ENCODE data around the gene MRTFA. TPM values are rescaled to one million over a fixed set of nuclear protein-coding genes. Genes with fewer than 3 reads are reported as not detected.
"Not testable (repeated sequence)": the region's sequence is repeated elsewhere in the genome, so short reads cannot be mapped to it uniquely, and the experiment has no call there.

The MRTFA gene
- total and polyA plus RNA-seq, 10 donors, result 17.6 to 138 (median 83.9) TPM

GRCh38 chr22:40506762-40507161 lies 129.8 kb downstream of the MRTFA start:
- H3K4me1 ChIP-seq, result peaks cover 12 to 85% (median 44%) of the 10 kb centered on the region in 6 donors

DNA sequence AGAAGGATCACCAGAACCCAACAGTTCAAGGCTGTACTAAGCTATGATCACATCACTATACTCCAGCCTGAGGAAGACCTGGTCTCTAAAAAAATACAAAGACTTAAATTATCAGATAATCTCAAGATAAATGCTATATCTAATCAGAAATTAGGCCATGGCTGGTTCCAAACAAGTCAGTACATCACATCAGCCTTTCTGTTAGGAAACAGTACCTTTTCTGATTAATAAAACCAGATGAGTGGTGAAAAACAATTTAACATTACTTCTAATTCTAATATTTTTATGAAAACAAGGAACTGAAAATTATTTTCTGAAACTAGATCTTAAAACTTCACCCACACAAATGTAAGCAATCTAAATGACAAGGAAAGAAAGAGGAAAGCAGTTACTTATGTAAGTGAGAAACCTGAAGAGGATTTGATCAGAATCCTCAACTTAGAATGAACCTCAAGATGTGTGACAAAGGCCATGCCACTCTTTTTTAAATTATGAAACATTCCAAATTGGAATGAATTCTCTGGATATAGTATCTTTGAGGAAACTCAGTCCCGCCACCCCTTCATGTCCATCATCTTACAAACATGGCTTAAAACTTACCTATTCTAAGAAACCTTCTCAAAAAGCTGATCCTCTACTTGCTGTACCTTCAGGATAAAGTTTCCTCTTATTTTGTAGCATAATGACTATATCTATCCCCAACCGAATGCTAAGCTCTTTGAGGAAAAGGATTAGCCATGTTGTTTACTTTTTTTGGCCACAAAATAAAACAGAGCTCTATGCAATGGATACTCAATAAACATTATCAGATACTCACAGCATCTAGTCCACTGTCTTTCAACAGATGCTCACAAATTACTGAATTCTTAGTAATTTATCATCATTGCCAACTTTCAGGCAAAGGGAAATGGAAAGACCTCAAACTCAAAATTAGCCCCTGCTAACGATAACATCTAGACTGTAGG lies 132.0 kb downstream of the MRTFA start:
- no peak for DNase-seq
- Histone ChIP-seq H3K9me3 (no peaks in the 10 kb centered on the region), H3K4me1 (peaks cover 7 to 69% (median 32%) of the 10 kb centered on the region in 6 donors), H3K27me3 (replicated peaks in 1 of 7) (no peaks in the 10 kb centered on the region), H3K27ac (peak overlapping the region in 2 of 8 donors; percentile 5 to 16), H3K36me3 (no peaks in the 10 kb centered on the region), H3K4me3 (no peak overlapping the region)
- WGBS, 5 donors, result 53 to 62% (median 57%) methylated on average over 3 of the region's 3 CpGs
- TF ChIP-seq POLR2AphosphoS5 (IDR thresholded peaks at IDR 0.05) (no peak), POLR2A (IDR thresholded peaks at IDR 0.05) (no peak)
- intact Hi-C loops (cut with DNase I; ENCODE audit: low total_unique reads), result no loop called here

More at GRCh38 chr22:40506762-40507161, 129.8 kb downstream of the MRTFA start:
- Histone ChIP-seq H3K27ac (peak overlapping the region in 3 of 8 donors; percentile 12 to 78 (median 19)), H3K36me3 (no peaks in the 10 kb centered on the region), H3K9me3 (no peaks in the 10 kb centered on the region), H3K27me3 (replicated peaks in 1 of 7) (no peaks in the 10 kb centered on the region), H3K4me3 (no peak overlapping the region)
- no peak for DNase-seq
- TF ChIP-seq, protein P1, sequence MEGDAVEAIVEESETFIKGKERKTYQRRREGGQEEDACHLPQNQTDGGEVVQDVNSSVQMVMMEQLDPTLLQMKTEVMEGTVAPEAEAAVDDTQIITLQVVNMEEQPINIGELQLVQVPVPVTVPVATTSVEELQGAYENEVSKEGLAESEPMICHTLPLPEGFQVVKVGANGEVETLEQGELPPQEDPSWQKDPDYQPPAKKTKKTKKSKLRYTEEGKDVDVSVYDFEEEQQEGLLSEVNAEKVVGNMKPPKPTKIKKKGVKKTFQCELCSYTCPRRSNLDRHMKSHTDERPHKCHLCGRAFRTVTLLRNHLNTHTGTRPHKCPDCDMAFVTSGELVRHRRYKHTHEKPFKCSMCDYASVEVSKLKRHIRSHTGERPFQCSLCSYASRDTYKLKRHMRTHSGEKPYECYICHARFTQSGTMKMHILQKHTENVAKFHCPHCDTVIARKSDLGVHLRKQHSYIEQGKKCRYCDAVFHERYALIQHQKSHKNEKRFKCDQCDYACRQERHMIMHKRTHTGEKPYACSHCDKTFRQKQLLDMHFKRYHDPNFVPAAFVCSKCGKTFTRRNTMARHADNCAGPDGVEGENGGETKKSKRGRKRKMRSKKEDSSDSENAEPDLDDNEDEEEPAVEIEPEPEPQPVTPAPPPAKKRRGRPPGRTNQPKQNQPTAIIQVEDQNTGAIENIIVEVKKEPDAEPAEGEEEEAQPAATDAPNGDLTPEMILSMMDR (IDR thresholded peaks at IDR 0.05 in 8 of 11, conservative IDR thresholded peaks at IDR 0.05 in 3 of 11), result no peak
- TF ChIP-seq POLR2A (IDR thresholded peaks at IDR 0.05), result no peak
- TF ChIP-seq POLR2AphosphoS5 (IDR thresholded peaks at IDR 0.05), result no peak
- intact Hi-C loops (cut with DNase I; ENCODE audit: low total_unique reads), result no loop called here
- 75 to 87% (median 87%) methylated on average over 3 of the region's 3 CpGs for WGBS, 5 donors

GRCh38 chr22:40502919-40503318 lies 133.6 kb downstream of the MRTFA start:
- WGBS, 5 donors, result 95 to 100% (median 97%) methylated on average over 1 of the region's 1 CpG
- Histone ChIP-seq H3K27ac (no peak overlapping the region), H3K27me3 (replicated peaks in 1 of 7) (no peaks in the 10 kb centered on the region), H3K4me3 (no peak overlapping the region), H3K4me1 (peaks cover 3 to 67% (median 23%) of the 10 kb centered on the region in 6 donors), H3K9me3 (no peaks in the 10 kb centered on the region), H3K36me3 (no peaks in the 10 kb centered on the region)
- intact Hi-C loops (cut with DNase I; ENCODE audit: low total_unique reads), result no loop called here
- no peak for DNase-seq
- no peak for TF ChIP-seq POLR2A (IDR thresholded peaks at IDR 0.05)
- no peak for TF ChIP-seq POLR2AphosphoS5 (IDR thresholded peaks at IDR 0.05)
- TF ChIP-seq, protein P1 (IDR thresholded peaks at IDR 0.05 in 8 of 11, conservative IDR thresholded peaks at IDR 0.05 in 3 of 11), result no peak

DNA sequence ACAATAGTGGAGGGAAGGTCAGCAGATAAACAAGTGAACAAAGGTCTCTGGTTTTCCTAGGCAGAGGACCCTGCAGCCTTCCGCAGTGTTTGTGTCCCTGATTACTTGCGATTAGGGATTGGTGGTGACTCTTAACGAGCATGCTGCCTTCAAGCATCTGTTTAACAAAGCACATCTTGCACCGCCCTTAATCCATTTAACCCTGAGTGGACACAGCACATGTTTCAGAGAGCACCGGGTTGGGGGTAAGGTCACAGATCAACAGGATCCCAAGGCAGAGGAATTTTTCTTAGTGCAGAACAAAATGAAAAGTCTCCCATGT lies 136.1 kb downstream of the MRTFA start:
- H3K9me3 ChIP-seq; H3K36me3 ChIP-seq; H3K27me3 ChIP-seq (replicated peaks in 1 of 7); intact Hi-C loops (cut with DNase I; ENCODE audit: low total_unique reads); DNase-seq; H3K4me3 ChIP-seq; H3K27ac ChIP-seq: not testable (repeated sequence)
- H3K4me1 ChIP-seq, result peaks cover 0 to 60% (median 18%) of the 10 kb centered on the region in 6 donors
- WGBS, 5 donors, result 80 to 93% (median 87%) methylated on average over 3 to 4 of the region's 5 CpGs

DNA sequence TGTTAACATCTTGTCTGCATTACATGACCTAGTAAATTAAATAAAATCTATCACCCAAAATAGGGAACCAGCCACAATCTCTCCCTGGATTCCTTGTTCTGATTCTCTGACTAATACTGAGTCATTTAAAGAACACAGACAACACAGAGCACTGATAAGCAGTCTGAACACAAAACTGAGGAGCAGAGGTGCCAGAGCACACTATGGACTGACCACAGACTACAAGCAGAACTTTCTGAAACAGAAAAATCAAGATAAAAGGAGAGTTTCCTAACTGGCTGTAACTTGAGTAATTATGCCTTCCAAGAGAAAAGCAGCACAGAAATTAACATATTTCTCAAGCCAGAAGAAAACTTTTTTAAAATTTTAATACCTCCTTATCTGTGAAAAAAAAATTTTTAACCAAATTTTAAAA lies 137.3 kb downstream of the MRTFA start:
- TF ChIP-seq, protein P1 (IDR thresholded peaks at IDR 0.05 in 8 of 11, conservative IDR thresholded peaks at IDR 0.05 in 3 of 11), result no peak
- TF ChIP-seq POLR2AphosphoS5 (IDR thresholded peaks at IDR 0.05), result peak in 1 of 3 donors; percentile 9
- Histone ChIP-seq H3K4me3 (no peak overlapping the region), H3K27ac (peak overlapping the region in 2 of 8 donors; percentile 6 to 28), H3K4me1 (peaks cover 0 to 55% (median 12%) of the 10 kb centered on the region in 6 donors), H3K9me3 (no peaks in the 10 kb centered on the region), H3K36me3 (no peaks in the 10 kb centered on the region), H3K27me3 (replicated peaks in 1 of 7) (no peaks in the 10 kb centered on the region)
- intact Hi-C loops (cut with DNase I; ENCODE audit: low total_unique reads), result no loop called here
- DNase-seq, result no peak
